ENCODE measurements around the gene GUCA2B. TPM values are rescaled to one million over a fixed set of nuclear protein-coding genes. Genes with fewer than 3 reads are reported as not detected.

The GUCA2B gene
- total and polyA plus RNA-seq, 2 of the 4 experiments (the other 2 are of a cell fraction) = not detected

GRCh38 chr1:42154685-42155084, 1.5 kb downstream of the GUCA2B start:
- H3K56ac ChIP-seq (ENCODE audit: extremely low read depth, insufficient read depth, low read length) = no peak overlapping the region
- H3K4me1 ChIP-seq (ENCODE audit: control insufficient read depth, insufficient read depth, low read length) = no peaks in the 10 kb centered on the region
- H4K91ac ChIP-seq (ENCODE audit: insufficient read depth, low read depth, low read length) = no peak overlapping the region
- no peaks in the 10 kb centered on the region for H4K20me1 ChIP-seq (ENCODE audit: insufficient read depth, low read length)
- H3K18ac ChIP-seq (ENCODE audit: low read depth, low read length) = no peak overlapping the region
- no peak overlapping the region for H4K5ac ChIP-seq (ENCODE audit: low read depth, low read length)
- intact Hi-C loops (cut with micrococcal nuclease) (no loop called here), in situ Hi-C loops (cut with MboI; ENCODE audit: low sequenced_read_pairs) (no loop called here), dilution Hi-C loops (cut with HindIII; ENCODE audit: low sequenced_read_pairs, unreplicated experiment) (no loop called here)
- H2AFZ ChIP-seq (replicated peaks; ENCODE audit: low read length, poor library complexity) = no peak overlapping the region
- DNase-seq (no peak), ATAC-seq (ENCODE audit: low read depth) (no peak)
- H3K9ac ChIP-seq (ENCODE audit: low read depth, low read length) = no peak overlapping the region
- H4K8ac ChIP-seq (ENCODE audit: low read depth in 2 of 2, low read length in 2 of 2) = no peak overlapping the region
- no peak overlapping the region for H3K23ac ChIP-seq (ENCODE audit: low read depth, low read length)
- ChIA-PET CTCF (no interaction called here), POLR2A (ENCODE audit: unreplicated experiment) (no interaction called here)
- H3K4me2 ChIP-seq (ENCODE audit: low read depth, low read length) = no peak overlapping the region
- no peak overlapping the region for H2BK15ac ChIP-seq (ENCODE audit: low read depth, low read length)
- H3K27me3 ChIP-seq (ENCODE audit: control insufficient read depth, insufficient read depth, low read length) = peaks cover 31% of the 10 kb centered on the region
- no peaks in the 10 kb centered on the region for H3K79me1 ChIP-seq (ENCODE audit: low read depth in 1 of 2, low read length in 2 of 2)
- no peaks in the 10 kb centered on the region for H3K9me3 ChIP-seq (ENCODE audit: control insufficient read depth, insufficient read depth, low read length)
- H2AK5ac ChIP-seq (ENCODE audit: low read depth, low read length) = no peak overlapping the region
- H3K36me3 ChIP-seq (ENCODE audit: control insufficient read depth, insufficient read depth, low read length) = no peaks in the 10 kb centered on the region
- no peak overlapping the region for H3K4ac ChIP-seq (ENCODE audit: low read depth, low read length)
- H3K14ac ChIP-seq (replicated peaks; ENCODE audit: low read depth, low read length) = no peak overlapping the region
- no peak overlapping the region for H3K27ac ChIP-seq (ENCODE audit: insufficient read depth, low read length)
- TF ChIP-seq, protein P1, sequence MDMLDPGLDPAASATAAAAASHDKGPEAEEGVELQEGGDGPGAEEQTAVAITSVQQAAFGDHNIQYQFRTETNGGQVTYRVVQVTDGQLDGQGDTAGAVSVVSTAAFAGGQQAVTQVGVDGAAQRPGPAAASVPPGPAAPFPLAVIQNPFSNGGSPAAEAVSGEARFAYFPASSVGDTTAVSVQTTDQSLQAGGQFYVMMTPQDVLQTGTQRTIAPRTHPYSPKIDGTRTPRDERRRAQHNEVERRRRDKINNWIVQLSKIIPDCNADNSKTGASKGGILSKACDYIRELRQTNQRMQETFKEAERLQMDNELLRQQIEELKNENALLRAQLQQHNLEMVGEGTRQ (IDR thresholded peaks at IDR 0.05; ENCODE audit: low read depth, low read length) = no peak
- TF ChIP-seq MAZ (IDR thresholded peaks at IDR 0.05; ENCODE audit: borderline replicate concordance, low read depth, low read length) (no peak), BHLHE40 (IDR thresholded peaks at IDR 0.05; ENCODE audit: low read depth, low read length) (no peak), POLR2A (IDR thresholded peaks at IDR 0.05; ENCODE audit: low read depth, low read length) (no peak), FOS (IDR thresholded peaks at IDR 0.05; ENCODE audit: low read depth, low read length) (no peak), RCOR1 (IDR thresholded peaks at IDR 0.05; ENCODE audit: insufficient replicate concordance, low read length) (no peak), RFX5 (IDR thresholded peaks at IDR 0.05; ENCODE audit: low read depth, low read length) (no peak), CHD1 (IDR thresholded peaks at IDR 0.05; ENCODE audit: low read depth, low read length) (no peak), CEBPB (IDR thresholded peaks at IDR 0.05; ENCODE audit: low read depth, low read length) (no peak), MAFK (IDR thresholded peaks at IDR 0.05; ENCODE audit: low read depth, low read length) (no peak), NFE2L2 (IDR thresholded peaks at IDR 0.05; ENCODE audit: low read depth, low read length) (no peak), ELK1 (IDR thresholded peaks at IDR 0.05; ENCODE audit: borderline replicate concordance, low read depth, low read length) (no peak), MXI1 (IDR thresholded peaks at IDR 0.05; ENCODE audit: borderline replicate concordance, low read depth, low read length) (no peak), SMC3 (IDR thresholded peaks at IDR 0.05; ENCODE audit: low read depth, low read length) (no peak), RAD21 (IDR thresholded peaks at IDR 0.05; ENCODE audit: low read length) (no peak)
- TF ChIP-seq, protein P2, sequence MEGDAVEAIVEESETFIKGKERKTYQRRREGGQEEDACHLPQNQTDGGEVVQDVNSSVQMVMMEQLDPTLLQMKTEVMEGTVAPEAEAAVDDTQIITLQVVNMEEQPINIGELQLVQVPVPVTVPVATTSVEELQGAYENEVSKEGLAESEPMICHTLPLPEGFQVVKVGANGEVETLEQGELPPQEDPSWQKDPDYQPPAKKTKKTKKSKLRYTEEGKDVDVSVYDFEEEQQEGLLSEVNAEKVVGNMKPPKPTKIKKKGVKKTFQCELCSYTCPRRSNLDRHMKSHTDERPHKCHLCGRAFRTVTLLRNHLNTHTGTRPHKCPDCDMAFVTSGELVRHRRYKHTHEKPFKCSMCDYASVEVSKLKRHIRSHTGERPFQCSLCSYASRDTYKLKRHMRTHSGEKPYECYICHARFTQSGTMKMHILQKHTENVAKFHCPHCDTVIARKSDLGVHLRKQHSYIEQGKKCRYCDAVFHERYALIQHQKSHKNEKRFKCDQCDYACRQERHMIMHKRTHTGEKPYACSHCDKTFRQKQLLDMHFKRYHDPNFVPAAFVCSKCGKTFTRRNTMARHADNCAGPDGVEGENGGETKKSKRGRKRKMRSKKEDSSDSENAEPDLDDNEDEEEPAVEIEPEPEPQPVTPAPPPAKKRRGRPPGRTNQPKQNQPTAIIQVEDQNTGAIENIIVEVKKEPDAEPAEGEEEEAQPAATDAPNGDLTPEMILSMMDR (conservative IDR thresholded peaks at IDR 0.05; ENCODE audit: low read depth, low read length) = no peak
- H3K9me1 ChIP-seq (ENCODE audit: insufficient read depth, low read length) = 0 out of 2 replicates have a peak, but pooled peaks cover 3% of the 10 kb centered on the region
- H2BK5ac ChIP-seq (ENCODE audit: low read depth, low read length, poor library complexity, severe bottlenecking) = no peak overlapping the region
- no peak overlapping the region for H2AK9ac ChIP-seq (replicated peaks; ENCODE audit: low read depth, low read length, poor library complexity)
- no TSS peak for BruUV-seq (replicated peaks)
- H2BK20ac ChIP-seq (ENCODE audit: low read depth, low read length) = no peak overlapping the region
- H3K4me3 ChIP-seq (ENCODE audit: insufficient read depth, low read depth, low read length) = no peak overlapping the region
- no peak overlapping the region for H2BK120ac ChIP-seq (ENCODE audit: low read depth, low read length)
- 80% methylated on average over 3 of the region's 13 CpGs; no CpG with 5 or more reads in 1 of the 2 experiments for WGBS, 2 experiments (ENCODE audit: extremely low coverage in 2 of 2, insufficient read length in 1 of 2)

Measured in IMR-90 (cell line).